Measurements from ENCODE around the gene LIME1.

- TF ChIP-seq POLR2A (IDR thresholded peaks at IDR 0.05) (no peak), CTCF (IDR thresholded peaks at IDR 0.05) (no peak)
Observed at GRCh38 chr20:63783970-63784369, 47.5 kb downstream of the LIME1 start.
